Right ventricle myocardium superior (tissue), 1 donor: ENCODE data around the gene OSBPL7. TPM values are rescaled to one million over a fixed set of nuclear protein-coding genes. Genes with fewer than 3 reads are reported as not detected.
"Not testable (repeated sequence)": the region's sequence is repeated elsewhere in the genome, so short reads cannot be mapped to it uniquely, and the experiment has no call there.

Source experiments
- ATAC-seq: fragments of 200-7000 bp; cut with Tn5 transposase; one replicate; pipeline ENCODE4 v1.9.1; 2020; ENCODE audit warnings: mild to moderate bottlenecking; ENCODE audit not compliant: poor library complexity
- DNase-seq: peaks from one replicate; pipeline ENCODE4 v3.0.0-alpha.2; 2020
- intact Hi-C: fragments of 100-400 bp; cut with DNase I; formaldehyde crosslinking; loops from one replicate; pipeline ENCODE4 v1.11.2; 2022
- total RNA-seq: library from RNA; stranded (reverse); fragmentation: NEBNext Ultra II Directional; extraction: Animal tissue kit (Norgen Biotek cat#: 25700); gene quantifications from one replicate; pipeline ENCODE4 v1.2.1, GENCODE V29; 2021
- donor health status: DM: no; HTN: yes; CAD: no; lungs with severe emphysema.

The OSBPL7 gene
- total RNA-seq, 1 donor from 2014 or later: 4.8 TPM

DNA sequence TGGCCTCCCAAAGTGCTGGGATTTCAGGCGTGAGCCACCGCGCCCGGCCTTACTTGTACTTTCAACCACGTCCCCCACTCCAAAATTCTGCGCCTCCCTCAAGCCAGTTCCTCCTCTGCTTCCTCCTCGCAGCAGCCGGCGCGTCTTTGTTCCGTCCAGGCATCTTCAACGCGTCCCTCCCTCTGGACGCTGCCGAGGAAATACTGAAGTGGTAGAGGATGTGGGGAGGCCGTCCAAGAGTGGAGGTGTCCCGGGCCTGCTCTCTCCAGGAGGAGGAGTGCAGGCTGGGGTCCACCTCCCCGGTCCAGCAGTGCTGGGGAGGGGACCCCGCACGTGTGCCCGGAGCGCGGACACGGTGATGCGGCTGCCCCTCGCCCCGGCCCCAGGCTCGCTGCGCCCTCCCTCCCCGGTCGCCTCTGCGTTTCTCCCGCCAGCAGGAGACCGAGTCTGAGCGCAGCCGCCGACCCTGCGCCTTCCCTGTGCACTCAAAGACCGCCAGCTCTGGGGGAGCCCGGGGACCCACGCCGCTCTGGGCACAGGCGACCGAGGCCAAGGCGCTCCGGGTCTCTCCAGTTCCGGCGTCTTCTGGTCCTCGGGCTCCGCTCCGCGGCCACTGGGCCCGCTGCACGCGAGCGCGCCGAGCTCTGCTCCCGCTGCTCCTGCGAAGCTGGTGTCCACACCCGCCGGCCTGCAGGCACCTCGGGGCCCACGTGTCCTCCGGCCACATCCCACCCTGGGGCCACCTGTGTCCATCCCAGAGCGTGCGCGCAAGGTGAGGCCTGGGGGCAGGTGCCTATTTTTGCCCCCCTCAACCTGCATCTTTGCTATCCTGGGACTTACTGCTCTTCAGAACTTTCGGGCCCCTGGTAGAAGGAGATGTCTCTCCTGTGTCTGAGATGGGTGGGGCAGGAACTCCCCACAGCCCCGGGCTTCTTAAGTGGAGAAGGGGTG is 31.7 kb downstream of the OSBPL7 start:
- intact Hi-C loops: no loop called here
- DNase-seq: peak; percentile 67
- ATAC-seq: peak; percentile 95

DNA sequence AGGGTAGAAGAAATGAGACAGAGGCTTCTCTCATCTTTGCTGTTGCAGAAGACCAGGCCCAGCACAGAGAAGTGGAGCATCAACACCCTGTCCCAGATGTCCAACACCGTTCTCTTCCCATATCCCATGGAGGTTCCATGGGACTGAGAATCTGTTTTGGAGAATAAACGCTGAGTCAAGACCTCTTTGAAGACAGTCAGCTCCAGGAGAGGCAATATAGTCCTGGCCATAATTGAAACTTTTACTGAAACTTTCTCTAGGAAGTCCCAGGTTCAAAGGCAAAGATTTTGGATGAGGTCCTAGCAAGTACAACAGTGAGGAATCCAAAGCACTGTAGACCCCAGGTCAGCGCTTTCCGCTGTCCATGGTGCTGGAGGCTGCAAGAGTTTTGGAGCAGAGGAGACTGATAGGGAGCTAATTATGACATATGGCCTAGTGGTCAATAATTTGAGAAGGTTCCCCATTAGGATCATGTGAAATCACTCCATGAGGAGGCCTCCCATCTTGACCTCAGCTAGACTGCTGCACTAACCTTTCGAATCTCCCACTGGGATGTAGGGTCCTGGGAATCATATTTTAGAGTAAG is 36.0 kb downstream of the OSBPL7 start:
- DNase-seq (no peak), ATAC-seq (no peak)
- intact Hi-C loops: no loop called here

DNA sequence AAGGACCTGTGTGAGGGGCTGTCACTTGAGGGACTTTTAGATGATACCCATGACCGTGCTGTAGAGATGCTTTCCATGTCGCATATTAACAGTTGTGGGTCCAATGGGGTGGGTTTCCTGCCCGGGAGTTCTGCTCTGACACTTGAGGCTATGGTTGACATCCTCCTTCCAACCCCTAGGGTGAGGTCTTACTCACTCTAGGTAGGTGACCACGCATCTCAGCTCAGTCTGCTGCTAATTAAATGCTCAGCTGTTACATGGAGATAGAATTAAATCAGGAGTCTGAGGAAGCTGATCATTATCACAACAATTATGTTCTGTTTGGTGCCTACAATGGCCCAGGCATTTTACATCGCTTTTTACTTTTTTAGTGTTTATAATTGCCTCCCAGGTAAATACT is 40.2 kb downstream of the OSBPL7 start:
- intact Hi-C loops: no loop called here
- no peak for ATAC-seq
- no peak for DNase-seq

DNA sequence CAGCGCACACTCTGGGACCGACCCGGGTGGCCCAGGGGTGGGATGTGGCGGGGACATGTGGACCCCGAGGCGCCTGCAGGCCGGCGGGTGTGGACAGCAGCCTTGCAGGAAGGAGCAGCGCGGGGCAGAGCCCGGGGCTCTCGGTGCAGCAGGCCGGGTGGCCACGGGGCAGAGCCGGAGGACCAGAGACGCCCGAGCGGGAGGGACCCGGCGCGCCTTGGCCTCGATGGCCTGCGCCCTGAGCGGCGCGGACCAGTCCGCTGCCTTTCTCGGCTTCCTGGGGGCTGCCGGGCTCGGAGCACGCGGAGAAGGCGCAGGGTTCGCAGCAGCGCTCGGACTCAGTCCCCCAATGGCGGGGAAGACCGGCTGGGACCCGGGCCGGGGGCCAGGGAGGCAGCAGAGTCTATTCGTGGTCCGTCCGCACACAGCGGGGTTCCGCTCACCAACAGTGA is 43.4 kb downstream of the OSBPL7 start:
- ATAC-seq (no peak), DNase-seq (no peak)
- intact Hi-C loops: no loop called here

DNA sequence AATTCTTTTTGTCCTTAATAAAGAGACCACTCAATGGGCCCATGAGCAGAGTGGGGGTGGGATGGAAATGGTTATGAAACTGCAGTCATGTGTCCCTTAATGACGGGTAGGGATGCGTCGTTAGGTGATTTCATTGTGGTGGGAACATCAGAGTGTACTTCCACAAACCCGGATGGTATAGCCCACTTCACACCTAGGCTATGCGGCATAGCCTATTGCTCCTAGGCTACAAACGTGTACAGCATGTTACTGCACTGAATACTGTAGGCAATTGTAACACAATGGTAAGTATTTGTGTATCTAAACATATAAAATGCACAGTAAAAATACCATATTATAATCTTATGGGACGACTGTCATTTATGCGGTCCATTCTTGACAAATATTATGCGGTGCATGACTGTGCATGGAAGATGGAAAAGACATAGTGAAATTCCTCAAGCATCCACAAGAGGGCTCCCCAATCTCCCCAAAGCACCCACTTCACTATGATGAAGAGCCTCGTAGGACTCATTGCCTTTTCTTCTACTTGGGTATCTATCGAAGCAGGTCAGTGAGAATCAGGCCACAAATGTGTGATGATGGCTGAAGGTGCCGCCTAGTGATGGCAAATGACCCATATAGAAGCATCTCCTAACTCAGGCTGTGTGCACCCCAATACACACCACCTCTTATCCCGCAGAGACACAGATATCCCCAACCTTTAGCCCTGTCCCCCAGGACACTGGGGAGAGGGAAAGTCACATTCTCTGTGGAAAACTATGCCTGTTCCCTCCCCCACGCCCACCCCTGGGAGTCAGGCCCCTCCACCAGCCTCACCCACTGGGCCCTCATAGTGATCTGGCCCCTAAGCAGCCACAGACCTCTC is 45.0 kb downstream of the OSBPL7 start:
- DNase-seq (no peak), ATAC-seq (peak; percentile 60)
- intact Hi-C loops: no loop called here

DNA sequence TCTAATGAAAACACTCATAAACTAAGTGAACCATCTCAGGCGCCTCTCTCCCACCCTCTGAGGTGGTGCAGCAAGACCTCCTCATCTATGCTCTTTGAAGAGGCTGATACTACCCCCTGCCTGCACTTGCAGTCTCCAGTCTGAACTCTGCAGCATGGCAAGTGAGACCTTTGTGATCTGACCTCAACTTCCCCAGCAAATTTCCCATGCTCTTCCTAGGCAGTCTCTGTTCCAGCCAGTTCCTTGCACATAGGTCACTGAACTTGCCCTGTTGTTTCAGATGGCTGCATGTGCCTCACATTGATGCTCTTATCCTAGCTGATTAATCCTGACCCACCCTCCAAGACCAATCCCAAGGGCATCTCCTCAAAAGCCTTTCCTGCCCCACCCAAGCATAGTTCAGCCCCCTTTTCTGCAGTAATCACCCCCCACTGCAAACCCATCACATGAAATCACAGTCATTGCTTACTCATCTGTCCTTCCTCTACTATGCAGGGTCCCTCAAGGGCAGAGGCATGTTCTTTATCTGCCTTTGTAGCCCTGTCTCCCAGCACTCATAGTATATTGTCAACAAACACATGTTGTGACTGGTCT is 46.5 kb downstream of the OSBPL7 start:
- DNase-seq (no peak), ATAC-seq (no peak)
- intact Hi-C loops: no loop called here

DNA sequence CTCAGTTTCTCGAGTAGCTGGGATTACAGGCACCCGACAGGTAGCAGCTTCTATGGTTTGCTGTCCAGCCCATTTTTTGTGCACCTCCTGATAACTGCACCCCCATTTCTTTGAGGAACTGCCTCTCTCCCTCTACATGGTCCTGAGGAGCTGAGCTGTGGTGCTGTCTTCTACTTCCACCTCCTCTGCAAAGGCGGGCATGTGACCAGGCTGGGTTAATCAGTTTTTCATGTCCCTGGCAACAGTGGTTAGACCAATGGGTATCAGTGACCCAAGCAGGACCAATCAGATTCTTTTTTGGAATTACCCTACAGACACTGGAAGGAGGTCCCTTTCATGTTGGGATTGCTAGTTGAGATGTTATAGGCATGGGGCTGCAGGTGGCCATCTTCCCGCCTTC is 47.3 kb downstream of the OSBPL7 start:
- DNase-seq: no peak
- intact Hi-C loops: no loop called here
- no peak for ATAC-seq

DNA sequence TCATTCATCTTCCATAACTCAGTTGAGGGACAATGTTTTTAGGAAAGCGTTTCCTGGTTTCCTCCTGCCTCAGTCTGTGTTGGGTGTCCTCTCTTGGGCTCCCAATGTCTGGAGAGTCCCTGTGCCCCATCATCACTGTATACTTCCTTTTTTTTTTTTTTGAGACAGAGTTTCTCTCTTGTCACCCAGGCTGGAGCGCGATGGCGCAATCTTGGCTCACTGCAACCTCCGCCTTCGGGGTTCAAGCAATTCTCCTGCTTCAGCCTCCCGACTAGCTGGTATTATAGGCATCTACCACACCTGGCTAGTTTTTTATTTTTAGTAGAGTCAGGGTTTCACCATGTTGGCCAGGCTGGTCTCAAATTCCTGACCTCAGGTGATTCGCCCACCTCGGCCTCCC is 47.9 kb downstream of the OSBPL7 start:
- ATAC-seq, intact Hi-C loops: not testable (repeated sequence)
- DNase-seq: peak; percentile 65

DNA sequence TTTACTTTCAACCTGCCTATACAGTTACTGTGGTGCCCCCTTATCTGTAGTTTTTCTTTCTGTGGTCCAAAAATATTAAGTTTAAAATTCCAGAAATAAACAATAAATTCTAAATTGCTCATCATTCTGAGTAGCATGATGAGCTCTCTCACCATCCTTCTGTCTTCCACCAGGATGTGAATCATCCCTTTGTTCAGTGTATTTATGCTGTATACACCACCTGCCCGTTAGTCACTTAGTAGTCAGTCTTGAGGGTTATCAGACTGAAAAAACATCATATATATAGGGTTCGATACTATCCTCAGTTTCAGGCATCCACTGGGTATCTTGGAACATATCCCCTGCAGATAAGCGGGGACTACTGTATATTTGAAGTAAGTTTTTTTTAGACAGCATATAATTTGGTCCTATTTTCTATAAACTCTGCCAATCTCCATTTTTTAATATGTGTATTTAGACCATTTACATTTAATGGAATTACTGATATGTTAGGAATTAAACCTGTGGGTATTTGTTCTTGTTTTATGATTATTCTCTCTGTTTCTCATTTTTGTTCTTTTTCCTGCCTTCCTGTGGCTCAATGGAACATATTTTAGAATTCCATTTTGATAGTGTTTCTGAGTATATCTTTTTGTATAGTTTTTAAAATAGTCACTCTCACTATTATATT is 57.5 kb downstream of the OSBPL7 start:
- intact Hi-C loops: no loop called here
- no peak for ATAC-seq
- no peak for DNase-seq

DNA sequence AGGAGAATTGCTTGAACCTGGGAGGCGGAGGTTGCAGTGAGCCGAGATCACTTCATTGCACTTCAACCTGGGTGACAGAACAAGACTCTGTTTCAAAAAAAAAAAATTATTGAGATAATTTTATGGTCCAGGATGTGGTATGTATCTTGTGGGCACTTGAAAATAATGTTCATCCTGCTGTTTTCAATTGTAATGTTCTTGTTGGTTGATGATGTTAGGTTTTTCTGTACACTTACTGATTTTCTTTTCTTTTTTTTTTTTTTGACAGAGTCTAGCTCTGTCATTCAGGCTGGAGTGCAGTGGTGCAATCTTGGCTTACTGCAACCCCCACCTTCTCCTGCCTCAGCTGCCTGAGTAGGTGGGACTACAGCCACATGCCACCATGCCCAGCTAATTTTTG is 58.9 kb downstream of the OSBPL7 start:
- ATAC-seq (no peak), DNase-seq (no peak)
- intact Hi-C loops: no loop called here

DNA sequence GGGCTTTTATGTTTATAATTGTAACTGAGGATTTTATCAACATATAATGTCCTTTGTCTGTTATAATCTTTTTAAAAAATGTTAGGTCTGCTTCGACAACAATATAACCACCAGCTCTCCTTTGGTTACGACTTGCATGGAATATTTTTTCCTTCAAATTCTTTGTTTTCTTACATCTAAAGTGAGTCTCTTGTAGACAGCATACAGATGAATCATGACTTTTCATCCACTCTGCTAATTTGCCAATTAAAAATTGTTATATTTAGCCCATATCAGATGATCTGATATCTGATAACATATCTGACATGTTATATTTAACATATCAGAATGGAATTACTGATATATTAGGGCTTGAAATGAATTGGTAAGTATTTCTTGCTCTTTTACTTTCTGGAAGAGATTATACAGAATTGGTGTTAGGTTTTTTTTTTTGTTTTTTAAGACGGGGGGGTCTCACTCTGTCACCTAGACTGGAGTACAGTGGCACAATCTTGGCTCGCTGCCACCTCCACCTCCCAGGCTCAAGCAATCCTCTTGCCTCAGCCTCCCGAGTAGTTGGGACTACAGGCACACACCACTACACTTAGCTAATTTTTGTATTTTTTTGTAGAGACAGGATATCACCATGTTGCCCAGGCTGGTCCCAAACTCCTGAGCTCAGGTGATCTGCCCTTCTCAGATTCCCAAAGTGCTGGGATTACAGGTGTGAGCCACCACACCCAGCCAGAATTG is 61.0 kb downstream of the OSBPL7 start:
- intact Hi-C loops: no loop called here
- DNase-seq (no peak), ATAC-seq (no peak)

DNA sequence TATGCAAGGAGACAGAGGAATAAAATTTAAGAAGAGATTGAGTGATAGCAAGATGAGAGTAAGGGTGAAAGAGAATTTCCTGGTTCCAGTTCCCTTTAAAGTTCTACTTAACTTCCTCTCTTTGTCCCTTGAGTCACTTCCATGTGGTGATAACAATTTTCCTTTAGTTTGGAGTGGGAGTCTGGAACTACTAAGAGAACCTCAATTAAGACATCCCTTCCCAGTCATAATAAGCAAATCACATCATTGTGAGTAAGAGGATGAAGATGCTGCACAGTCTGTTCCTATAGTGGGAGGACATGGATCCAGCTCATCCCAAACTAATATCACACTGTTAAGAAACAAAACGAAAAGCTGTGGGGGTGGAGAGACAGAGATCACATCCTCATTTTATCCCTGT is 64.2 kb downstream of the OSBPL7 start:
- ATAC-seq: no peak
- intact Hi-C loops: no loop called here
- DNase-seq: no peak

Other genes with a start within 250 kb of the OSBPL7 start
- 160 TPM for gene KPNB1, start 171.9 kb downstream of the OSBPL7 start, total RNA-seq
- 16.3 TPM for gene TBKBP1, start 127.6 kb downstream of the OSBPL7 start, total RNA-seq
- gene TBX21, start 88.6 kb downstream of the OSBPL7 start, total RNA-seq: 0.32 TPM
- 53.5 TPM for gene MRPL10, start 9.7 kb upstream of the OSBPL7 start, total RNA-seq
- gene LRRC46, start 9.9 kb upstream of the OSBPL7 start, total RNA-seq: 0.19 TPM
- 24.2 TPM for gene SCRN2, start 19.5 kb upstream of the OSBPL7 start, total RNA-seq
- gene SP6, start 29.4 kb upstream of the OSBPL7 start, total RNA-seq: 0.08 TPM
- gene SP2, start 74.4 kb upstream of the OSBPL7 start, total RNA-seq: 12.4 TPM
- gene PNPO, start 119.8 kb upstream of the OSBPL7 start, total RNA-seq: 28.2 TPM
- gene PRR15L, start 136.1 kb upstream of the OSBPL7 start, total RNA-seq: not detected
- gene CDK5RAP3, start 149.3 kb upstream of the OSBPL7 start, total RNA-seq: 50.3 TPM
- gene COPZ2, start 216.0 kb upstream of the OSBPL7 start, total RNA-seq: 49.2 TPM
- gene NFE2L1, start 226.6 kb upstream of the OSBPL7 start, total RNA-seq: 911 TPM